HL-60 (cell line): ENCODE results near the gene RHBDF2.

Experiments used
- GABPA ChIP-seq: IDR thresholded peaks from 2 replicates; pipeline ENCODE4 v1.6.1; 2012; ENCODE audit warnings: low read depth
- TF ChIP-seq, protein P1 (sequence below): IDR thresholded peaks from one replicate; pipeline ENCODE4 v1.5.1; 2011; ENCODE audit warnings: low read length, control low read depth, inconsistent platforms; ENCODE audit not compliant: insufficient read depth
- TF ChIP-seq, protein P2 (sequence below): IDR thresholded peaks from 2 replicates; pipeline ENCODE4 v1.6.1; 2012; ENCODE audit warnings: low read depth; ENCODE audit not compliant: insufficient replicate concordance

DNA sequence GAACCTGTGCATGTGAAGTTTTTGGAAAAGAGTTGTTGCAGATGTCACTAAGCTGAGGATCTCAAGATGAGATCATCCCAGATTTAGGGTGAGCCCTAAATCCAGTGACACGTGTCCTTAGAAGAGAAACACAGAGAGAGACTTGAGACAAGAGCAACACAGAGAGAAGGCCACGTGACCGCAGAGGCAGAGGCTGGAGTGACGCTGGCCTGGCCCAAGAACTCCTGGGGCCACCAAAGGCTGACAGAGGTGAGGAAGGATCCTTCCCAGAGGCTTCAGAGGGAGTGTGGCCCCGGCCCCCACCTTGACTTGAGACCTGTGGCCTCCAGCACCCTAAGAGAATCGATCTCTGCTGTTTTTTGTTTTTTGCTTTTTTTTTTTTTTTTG, 12.1 kb upstream of the RHBDF2 start:
- TF ChIP-seq, protein P1, sequence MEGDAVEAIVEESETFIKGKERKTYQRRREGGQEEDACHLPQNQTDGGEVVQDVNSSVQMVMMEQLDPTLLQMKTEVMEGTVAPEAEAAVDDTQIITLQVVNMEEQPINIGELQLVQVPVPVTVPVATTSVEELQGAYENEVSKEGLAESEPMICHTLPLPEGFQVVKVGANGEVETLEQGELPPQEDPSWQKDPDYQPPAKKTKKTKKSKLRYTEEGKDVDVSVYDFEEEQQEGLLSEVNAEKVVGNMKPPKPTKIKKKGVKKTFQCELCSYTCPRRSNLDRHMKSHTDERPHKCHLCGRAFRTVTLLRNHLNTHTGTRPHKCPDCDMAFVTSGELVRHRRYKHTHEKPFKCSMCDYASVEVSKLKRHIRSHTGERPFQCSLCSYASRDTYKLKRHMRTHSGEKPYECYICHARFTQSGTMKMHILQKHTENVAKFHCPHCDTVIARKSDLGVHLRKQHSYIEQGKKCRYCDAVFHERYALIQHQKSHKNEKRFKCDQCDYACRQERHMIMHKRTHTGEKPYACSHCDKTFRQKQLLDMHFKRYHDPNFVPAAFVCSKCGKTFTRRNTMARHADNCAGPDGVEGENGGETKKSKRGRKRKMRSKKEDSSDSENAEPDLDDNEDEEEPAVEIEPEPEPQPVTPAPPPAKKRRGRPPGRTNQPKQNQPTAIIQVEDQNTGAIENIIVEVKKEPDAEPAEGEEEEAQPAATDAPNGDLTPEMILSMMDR = no peak
- no peak for TF ChIP-seq GABPA
- TF ChIP-seq, protein P2, sequence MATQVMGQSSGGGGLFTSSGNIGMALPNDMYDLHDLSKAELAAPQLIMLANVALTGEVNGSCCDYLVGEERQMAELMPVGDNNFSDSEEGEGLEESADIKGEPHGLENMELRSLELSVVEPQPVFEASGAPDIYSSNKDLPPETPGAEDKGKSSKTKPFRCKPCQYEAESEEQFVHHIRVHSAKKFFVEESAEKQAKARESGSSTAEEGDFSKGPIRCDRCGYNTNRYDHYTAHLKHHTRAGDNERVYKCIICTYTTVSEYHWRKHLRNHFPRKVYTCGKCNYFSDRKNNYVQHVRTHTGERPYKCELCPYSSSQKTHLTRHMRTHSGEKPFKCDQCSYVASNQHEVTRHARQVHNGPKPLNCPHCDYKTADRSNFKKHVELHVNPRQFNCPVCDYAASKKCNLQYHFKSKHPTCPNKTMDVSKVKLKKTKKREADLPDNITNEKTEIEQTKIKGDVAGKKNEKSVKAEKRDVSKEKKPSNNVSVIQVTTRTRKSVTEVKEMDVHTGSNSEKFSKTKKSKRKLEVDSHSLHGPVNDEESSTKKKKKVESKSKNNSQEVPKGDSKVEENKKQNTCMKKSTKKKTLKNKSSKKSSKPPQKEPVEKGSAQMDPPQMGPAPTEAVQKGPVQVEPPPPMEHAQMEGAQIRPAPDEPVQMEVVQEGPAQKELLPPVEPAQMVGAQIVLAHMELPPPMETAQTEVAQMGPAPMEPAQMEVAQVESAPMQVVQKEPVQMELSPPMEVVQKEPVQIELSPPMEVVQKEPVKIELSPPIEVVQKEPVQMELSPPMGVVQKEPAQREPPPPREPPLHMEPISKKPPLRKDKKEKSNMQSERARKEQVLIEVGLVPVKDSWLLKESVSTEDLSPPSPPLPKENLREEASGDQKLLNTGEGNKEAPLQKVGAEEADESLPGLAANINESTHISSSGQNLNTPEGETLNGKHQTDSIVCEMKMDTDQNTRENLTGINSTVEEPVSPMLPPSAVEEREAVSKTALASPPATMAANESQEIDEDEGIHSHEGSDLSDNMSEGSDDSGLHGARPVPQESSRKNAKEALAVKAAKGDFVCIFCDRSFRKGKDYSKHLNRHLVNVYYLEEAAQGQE = no peak
